ENCODE results near the gene NT5DC3. TPM values are rescaled to one million over a fixed set of nuclear protein-coding genes. Genes with fewer than 3 reads are reported as not detected.

NT5DC3 gene
- total RNA-seq, 1 experiment from 2014 or later = 12.5 TPM

- peaks cover 20% of the 10 kb centered on the region for H3K4me1 Mint-ChIP-seq
- H3K9me3 Mint-ChIP-seq = 0 out of 2 replicates have a peak, but pooled peaks cover 3% of the 10 kb centered on the region
- no peak for ATAC-seq
- H3K27ac Mint-ChIP-seq = peak overlapping the region; percentile 69; the same call in 1 of the 2 replicates
- POLR2A ChIA-PET = interaction anchor here (0.7 kb wide), 1 partner anchor 118 kb away, joined by 4 read pairs; no protein-coding TSS in a partner anchor
- CTCF ChIA-PET = no interaction called here
- TF ChIP-seq STAT6 (CRISPR knock-in tag; conservative IDR thresholded peaks at IDR 0.05; ENCODE audit: low read depth) (no peak), ZNF416 (CRISPR knock-in tag; IDR thresholded peaks at IDR 0.05) (no peak), ZNF423 (CRISPR knock-in tag; IDR thresholded peaks at IDR 0.05) (no peak), GTF2I (CRISPR knock-in tag; conservative IDR thresholded peaks at IDR 0.05) (no peak), ZNF232 (CRISPR knock-in tag; IDR thresholded peaks at IDR 0.05) (no peak), AFF4 (CRISPR knock-in tag; IDR thresholded peaks at IDR 0.05; ENCODE audit: borderline replicate concordance) (no peak), FOXP4 (CRISPR knock-in tag; IDR thresholded peaks at IDR 0.05) (no peak)
- TF ChIP-seq, protein P1, sequence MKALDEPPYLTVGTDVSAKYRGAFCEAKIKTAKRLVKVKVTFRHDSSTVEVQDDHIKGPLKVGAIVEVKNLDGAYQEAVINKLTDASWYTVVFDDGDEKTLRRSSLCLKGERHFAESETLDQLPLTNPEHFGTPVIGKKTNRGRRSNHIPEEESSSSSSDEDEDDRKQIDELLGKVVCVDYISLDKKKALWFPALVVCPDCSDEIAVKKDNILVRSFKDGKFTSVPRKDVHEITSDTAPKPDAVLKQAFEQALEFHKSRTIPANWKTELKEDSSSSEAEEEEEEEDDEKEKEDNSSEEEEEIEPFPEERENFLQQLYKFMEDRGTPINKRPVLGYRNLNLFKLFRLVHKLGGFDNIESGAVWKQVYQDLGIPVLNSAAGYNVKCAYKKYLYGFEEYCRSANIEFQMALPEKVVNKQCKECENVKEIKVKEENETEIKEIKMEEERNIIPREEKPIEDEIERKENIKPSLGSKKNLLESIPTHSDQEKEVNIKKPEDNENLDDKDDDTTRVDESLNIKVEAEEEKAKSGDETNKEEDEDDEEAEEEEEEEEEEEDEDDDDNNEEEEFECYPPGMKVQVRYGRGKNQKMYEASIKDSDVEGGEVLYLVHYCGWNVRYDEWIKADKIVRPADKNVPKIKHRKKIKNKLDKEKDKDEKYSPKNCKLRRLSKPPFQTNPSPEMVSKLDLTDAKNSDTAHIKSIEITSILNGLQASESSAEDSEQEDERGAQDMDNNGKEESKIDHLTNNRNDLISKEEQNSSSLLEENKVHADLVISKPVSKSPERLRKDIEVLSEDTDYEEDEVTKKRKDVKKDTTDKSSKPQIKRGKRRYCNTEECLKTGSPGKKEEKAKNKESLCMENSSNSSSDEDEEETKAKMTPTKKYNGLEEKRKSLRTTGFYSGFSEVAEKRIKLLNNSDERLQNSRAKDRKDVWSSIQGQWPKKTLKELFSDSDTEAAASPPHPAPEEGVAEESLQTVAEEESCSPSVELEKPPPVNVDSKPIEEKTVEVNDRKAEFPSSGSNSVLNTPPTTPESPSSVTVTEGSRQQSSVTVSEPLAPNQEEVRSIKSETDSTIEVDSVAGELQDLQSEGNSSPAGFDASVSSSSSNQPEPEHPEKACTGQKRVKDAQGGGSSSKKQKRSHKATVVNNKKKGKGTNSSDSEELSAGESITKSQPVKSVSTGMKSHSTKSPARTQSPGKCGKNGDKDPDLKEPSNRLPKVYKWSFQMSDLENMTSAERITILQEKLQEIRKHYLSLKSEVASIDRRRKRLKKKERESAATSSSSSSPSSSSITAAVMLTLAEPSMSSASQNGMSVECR (CRISPR knock-in tag; IDR thresholded peaks at IDR 0.05; ENCODE audit: borderline replicate concordance) = no peak
- TF ChIP-seq, protein P2, sequence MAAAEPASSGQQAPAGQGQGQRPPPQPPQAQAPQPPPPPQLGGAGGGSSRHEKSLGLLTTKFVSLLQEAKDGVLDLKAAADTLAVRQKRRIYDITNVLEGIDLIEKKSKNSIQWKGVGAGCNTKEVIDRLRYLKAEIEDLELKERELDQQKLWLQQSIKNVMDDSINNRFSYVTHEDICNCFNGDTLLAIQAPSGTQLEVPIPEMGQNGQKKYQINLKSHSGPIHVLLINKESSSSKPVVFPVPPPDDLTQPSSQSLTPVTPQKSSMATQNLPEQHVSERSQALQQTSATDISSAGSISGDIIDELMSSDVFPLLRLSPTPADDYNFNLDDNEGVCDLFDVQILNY (CRISPR knock-in tag; IDR thresholded peaks at IDR 0.05) = no peak
- no peak overlapping the region for H3K4me3 Mint-ChIP-seq
- H3K36me3 Mint-ChIP-seq = peaks cover 16% of the 10 kb centered on the region
- H3K27me3 Mint-ChIP-seq (ENCODE audit: low read depth) = no peaks in the 10 kb centered on the region; the same call in 1 of the 2 replicates
- DNase-seq (ENCODE audit: low spot score) = no peak
Measured at GRCh38 chr12:103803847-103804246, 37.2 kb downstream of the NT5DC3 start.

DNA sequence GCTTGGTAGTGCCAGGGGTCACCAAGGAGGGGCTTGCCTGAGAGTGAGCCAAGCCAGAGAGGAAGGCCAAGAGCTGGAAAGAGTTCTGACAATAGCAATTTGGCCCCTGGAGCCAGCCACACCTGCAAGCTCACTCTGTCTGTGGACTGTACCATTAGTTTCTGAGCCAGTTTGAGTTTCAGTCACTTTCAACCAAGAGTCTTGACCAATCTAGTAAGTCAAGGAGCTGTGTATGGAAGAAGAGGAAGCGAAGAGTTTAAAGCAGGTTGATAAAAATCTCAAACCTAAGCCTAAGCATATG, 38.5 kb downstream of the NT5DC3 start:
- H3K9me3 Mint-ChIP-seq = 0 out of 2 replicates have a peak, but pooled peaks cover 3% of the 10 kb centered on the region
- no peaks in the 10 kb centered on the region; the same call in 1 of the 2 replicates for H3K27me3 Mint-ChIP-seq (ENCODE audit: low read depth)
- peaks cover 20% of the 10 kb centered on the region for H3K4me1 Mint-ChIP-seq
- peaks cover 25% of the 10 kb centered on the region for H3K36me3 Mint-ChIP-seq
- ATAC-seq (no peak), DNase-seq (ENCODE audit: low spot score) (no peak)
- no peak overlapping the region for H3K27ac Mint-ChIP-seq
- POLR2A ChIA-PET = no interaction called here
- no peak overlapping the region for H3K4me3 Mint-ChIP-seq
- CTCF ChIA-PET = interaction anchor here (1.3 kb wide), 1 partner anchor 228 kb away, joined by 3 read pairs; no protein-coding TSS in a partner anchor
- TF ChIP-seq ZNF121 (CRISPR knock-in tag; IDR thresholded peaks at IDR 0.05) (no peak), E2F1 (CRISPR knock-in tag; IDR thresholded peaks at IDR 0.05) (no peak), SOX15 (CRISPR knock-in tag; IDR thresholded peaks at IDR 0.05) (no peak), ELF4 (CRISPR knock-in tag; IDR thresholded peaks at IDR 0.05; ENCODE audit: low read depth) (no peak), ZNF671 (CRISPR knock-in tag; IDR thresholded peaks at IDR 0.05) (no peak)
- TF ChIP-seq, protein P3, sequence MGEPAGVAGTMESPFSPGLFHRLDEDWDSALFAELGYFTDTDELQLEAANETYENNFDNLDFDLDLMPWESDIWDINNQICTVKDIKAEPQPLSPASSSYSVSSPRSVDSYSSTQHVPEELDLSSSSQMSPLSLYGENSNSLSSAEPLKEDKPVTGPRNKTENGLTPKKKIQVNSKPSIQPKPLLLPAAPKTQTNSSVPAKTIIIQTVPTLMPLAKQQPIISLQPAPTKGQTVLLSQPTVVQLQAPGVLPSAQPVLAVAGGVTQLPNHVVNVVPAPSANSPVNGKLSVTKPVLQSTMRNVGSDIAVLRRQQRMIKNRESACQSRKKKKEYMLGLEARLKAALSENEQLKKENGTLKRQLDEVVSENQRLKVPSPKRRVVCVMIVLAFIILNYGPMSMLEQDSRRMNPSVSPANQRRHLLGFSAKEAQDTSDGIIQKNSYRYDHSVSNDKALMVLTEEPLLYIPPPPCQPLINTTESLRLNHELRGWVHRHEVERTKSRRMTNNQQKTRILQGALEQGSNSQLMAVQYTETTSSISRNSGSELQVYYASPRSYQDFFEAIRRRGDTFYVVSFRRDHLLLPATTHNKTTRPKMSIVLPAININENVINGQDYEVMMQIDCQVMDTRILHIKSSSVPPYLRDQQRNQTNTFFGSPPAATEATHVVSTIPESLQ (CRISPR knock-in tag; IDR thresholded peaks at IDR 0.05) = no peak

Measured in WTC11 (cell line).